Measurements from ENCODE around the gene SELENOF. TPM values are rescaled to one million over a fixed set of nuclear protein-coding genes. Genes with fewer than 3 reads are reported as not detected.

Gene SELENOF
- total and polyA plus RNA-seq, 3 donors from 2014 or later: 106 to 218 (median 115) TPM

DNA sequence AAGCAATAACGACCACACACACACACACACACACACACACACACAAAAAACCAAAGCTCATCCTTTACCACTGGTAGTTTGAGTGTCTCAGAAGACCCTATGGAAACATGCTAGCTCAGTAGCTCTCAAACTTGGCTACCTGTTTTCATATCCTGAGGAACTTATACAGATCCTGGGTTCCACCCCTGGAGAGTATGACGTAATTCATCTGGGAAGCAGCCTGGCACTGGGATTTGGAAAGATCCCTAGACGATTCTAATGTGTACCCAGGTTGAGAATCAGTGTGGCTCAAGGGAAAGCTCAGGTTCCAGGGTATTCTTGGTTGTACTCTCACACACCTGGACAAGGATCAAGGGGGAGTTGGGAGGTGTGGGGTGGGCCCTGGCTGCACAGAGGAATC is 85.9 kb downstream of the SELENOF start:
- no peaks in the 10 kb centered on the region for H3K36me3 ChIP-seq (ENCODE audit: low read depth, missing control alignments)
- no peaks in the 10 kb centered on the region for H3K27me3 ChIP-seq
- TF ChIP-seq, protein P1, sequence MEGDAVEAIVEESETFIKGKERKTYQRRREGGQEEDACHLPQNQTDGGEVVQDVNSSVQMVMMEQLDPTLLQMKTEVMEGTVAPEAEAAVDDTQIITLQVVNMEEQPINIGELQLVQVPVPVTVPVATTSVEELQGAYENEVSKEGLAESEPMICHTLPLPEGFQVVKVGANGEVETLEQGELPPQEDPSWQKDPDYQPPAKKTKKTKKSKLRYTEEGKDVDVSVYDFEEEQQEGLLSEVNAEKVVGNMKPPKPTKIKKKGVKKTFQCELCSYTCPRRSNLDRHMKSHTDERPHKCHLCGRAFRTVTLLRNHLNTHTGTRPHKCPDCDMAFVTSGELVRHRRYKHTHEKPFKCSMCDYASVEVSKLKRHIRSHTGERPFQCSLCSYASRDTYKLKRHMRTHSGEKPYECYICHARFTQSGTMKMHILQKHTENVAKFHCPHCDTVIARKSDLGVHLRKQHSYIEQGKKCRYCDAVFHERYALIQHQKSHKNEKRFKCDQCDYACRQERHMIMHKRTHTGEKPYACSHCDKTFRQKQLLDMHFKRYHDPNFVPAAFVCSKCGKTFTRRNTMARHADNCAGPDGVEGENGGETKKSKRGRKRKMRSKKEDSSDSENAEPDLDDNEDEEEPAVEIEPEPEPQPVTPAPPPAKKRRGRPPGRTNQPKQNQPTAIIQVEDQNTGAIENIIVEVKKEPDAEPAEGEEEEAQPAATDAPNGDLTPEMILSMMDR (IDR thresholded peaks at IDR 0.05): no peak
- no peak for TF ChIP-seq POLR2A (IDR thresholded peaks at IDR 0.05)
- 77 to 78% methylated on average over 3 of the region's 3 CpGs for WGBS, 2 donors
- no peak overlapping the region for H3K27ac ChIP-seq
- DNase-seq: no peak
- no peak overlapping the region for H3K4me3 ChIP-seq
- no peaks in the 10 kb centered on the region for H3K9me3 ChIP-seq
- intact Hi-C loops (cut with DNase I; ENCODE audit: low total_unique reads): no loop called here
- H3K4me1 ChIP-seq: no peaks in the 10 kb centered on the region

DNA sequence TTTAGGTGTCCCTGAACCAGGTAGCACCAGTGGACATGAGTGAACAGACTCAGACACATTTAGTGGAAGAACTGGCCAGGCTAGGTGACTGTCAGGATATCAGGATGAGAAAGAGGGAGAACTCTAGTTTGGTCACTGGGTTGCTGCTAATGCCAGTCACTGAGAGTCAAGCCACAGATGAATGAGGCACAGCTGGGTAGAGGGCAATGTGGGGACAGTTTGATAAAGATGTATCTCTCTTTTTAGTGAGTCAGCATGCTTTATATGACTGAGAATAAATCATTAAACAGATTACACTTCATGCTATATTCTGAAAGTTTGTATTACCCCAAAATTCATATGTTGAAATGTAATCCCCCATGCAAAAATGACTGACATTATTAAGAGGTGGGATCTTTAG is 87.1 kb downstream of the SELENOF start:
- H3K36me3 ChIP-seq (ENCODE audit: low read depth, missing control alignments): no peaks in the 10 kb centered on the region
- H3K4me3 ChIP-seq: no peak overlapping the region
- TF ChIP-seq POLR2A (IDR thresholded peaks at IDR 0.05): no peak
- TF ChIP-seq, protein P1 (IDR thresholded peaks at IDR 0.05): no peak
- no peaks in the 10 kb centered on the region for H3K9me3 ChIP-seq
- no peaks in the 10 kb centered on the region for H3K4me1 ChIP-seq
- no peak for DNase-seq
- H3K27ac ChIP-seq: no peak overlapping the region
- H3K27me3 ChIP-seq: no peaks in the 10 kb centered on the region
- intact Hi-C loops (cut with DNase I; ENCODE audit: low total_unique reads): no loop called here

DNA sequence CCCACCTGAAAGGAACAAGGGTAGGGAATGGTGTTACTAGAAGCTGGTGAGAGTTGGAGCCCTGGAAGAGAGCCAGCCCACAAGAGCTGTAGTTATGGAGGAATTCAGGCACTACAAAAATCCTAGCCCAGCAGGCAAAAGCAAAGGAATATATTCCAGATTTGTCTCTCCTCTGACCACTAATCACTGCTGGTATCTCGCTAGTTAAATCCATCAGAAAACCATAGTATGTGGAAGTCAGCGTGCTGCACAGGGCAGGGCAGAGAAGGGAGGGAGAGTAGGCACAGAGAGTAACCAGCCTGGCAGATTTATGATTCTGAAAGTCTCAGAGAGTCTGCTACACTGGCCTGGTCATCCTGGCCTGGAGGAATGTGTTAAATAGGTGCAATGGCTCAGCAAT is 88.6 kb downstream of the SELENOF start:
- peak; percentile 17 for DNase-seq
- Histone ChIP-seq H3K36me3 (ENCODE audit: low read depth, missing control alignments) (no peaks in the 10 kb centered on the region), H3K4me1 (no peaks in the 10 kb centered on the region), H3K27me3 (no peaks in the 10 kb centered on the region), H3K9me3 (no peaks in the 10 kb centered on the region), H3K4me3 (no peak overlapping the region), H3K27ac (no peak overlapping the region)
- WGBS, 2 donors: 43 to 45% methylated on average over 2 of the region's 2 CpGs
- intact Hi-C loops (cut with DNase I; ENCODE audit: low total_unique reads): no loop called here
- TF ChIP-seq, protein P1 (IDR thresholded peaks at IDR 0.05): no peak
- TF ChIP-seq POLR2A (IDR thresholded peaks at IDR 0.05): no peak

DNA sequence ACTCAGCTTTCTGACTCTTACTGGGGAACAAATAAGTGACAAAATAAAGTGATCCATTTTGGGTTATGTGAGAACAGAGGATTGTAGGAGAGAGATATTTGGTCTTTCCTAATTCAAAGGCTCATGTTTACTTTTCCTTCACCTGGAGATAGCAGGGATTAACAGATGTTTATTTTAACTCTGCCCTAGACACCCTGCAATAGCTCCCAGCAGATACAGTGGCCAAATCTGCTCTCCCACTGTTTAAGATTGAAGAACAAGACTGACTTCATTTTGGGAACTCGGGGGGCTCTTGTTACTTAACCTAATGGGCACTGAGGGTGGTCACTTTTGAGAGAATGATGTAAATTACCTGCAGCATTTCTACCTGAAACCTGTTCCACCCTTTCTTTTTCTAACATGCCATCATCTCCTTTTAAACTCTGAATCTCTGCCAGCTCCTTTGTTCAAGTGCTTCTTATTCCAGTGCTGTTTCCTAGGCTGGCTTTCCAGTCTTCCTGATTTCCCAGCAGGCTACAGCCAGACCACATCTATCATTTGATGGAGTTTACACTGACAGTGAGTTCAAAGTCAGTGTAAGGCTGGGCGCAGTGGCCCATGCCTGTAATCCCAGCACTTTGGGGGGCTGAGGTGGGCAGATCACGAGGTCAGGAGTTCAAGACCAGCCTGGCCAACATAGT is 90.0 kb downstream of the SELENOF start:
- no peaks in the 10 kb centered on the region for H3K9me3 ChIP-seq
- intact Hi-C loops (cut with DNase I; ENCODE audit: low total_unique reads): no loop called here
- H3K27me3 ChIP-seq: no peaks in the 10 kb centered on the region
- DNase-seq: no peak
- no peak overlapping the region for H3K4me3 ChIP-seq
- no peaks in the 10 kb centered on the region for H3K36me3 ChIP-seq (ENCODE audit: low read depth, missing control alignments)
- no peak for TF ChIP-seq POLR2A (IDR thresholded peaks at IDR 0.05)
- TF ChIP-seq, protein P1 (IDR thresholded peaks at IDR 0.05): no peak
- no peak overlapping the region for H3K27ac ChIP-seq
- WGBS, 2 donors: 55 to 70% methylated on average over 1 to 3 of the region's 3 CpGs
- H3K4me1 ChIP-seq: no peaks in the 10 kb centered on the region

DNA sequence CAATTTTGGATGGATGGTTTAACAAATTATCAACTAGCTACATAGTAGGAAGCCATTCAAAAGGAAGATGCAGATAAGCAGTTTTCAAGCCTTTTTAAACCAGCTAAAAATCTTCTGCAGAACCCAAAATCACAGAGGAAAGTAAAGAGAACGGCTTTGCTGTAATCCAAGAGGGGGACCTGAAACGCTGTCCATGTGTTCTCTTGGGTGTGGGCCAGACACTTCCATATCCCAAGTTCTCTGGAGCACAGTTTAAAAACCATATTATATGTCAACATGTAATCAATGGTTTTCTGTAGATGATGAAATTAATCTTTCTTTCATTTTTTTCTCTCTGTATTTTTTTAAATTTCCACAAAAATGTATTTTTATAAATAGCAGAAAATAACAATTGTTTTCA is 90.5 kb downstream of the SELENOF start:
- Histone ChIP-seq H3K27ac (no peak overlapping the region), H3K27me3 (no peaks in the 10 kb centered on the region), H3K36me3 (ENCODE audit: low read depth, missing control alignments) (no peaks in the 10 kb centered on the region), H3K9me3 (no peaks in the 10 kb centered on the region), H3K4me3 (no peak overlapping the region), H3K4me1 (no peaks in the 10 kb centered on the region)
- TF ChIP-seq POLR2A (IDR thresholded peaks at IDR 0.05): no peak
- TF ChIP-seq, protein P1 (IDR thresholded peaks at IDR 0.05): no peak
- WGBS, 2 donors: 54 to 62% methylated on average over 2 of the region's 2 CpGs
- intact Hi-C loops (cut with DNase I; ENCODE audit: low total_unique reads): no loop called here
- no peak for DNase-seq
